ENCODE results near the gene SLC22A16.
"Not testable (repeated sequence)": the region's sequence is repeated elsewhere in the genome, so short reads cannot be mapped to it uniquely, and the experiment has no call there.

Gene SLC22A16, protein sequence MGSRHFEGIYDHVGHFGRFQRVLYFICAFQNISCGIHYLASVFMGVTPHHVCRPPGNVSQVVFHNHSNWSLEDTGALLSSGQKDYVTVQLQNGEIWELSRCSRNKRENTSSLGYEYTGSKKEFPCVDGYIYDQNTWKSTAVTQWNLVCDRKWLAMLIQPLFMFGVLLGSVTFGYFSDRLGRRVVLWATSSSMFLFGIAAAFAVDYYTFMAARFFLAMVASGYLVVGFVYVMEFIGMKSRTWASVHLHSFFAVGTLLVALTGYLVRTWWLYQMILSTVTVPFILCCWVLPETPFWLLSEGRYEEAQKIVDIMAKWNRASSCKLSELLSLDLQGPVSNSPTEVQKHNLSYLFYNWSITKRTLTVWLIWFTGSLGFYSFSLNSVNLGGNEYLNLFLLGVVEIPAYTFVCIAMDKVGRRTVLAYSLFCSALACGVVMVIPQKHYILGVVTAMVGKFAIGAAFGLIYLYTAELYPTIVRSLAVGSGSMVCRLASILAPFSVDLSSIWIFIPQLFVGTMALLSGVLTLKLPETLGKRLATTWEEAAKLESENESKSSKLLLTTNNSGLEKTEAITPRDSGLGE
- 0 to 0.06 (median 0) reads per million in 9 experiments for total RNA-seq

DNA sequence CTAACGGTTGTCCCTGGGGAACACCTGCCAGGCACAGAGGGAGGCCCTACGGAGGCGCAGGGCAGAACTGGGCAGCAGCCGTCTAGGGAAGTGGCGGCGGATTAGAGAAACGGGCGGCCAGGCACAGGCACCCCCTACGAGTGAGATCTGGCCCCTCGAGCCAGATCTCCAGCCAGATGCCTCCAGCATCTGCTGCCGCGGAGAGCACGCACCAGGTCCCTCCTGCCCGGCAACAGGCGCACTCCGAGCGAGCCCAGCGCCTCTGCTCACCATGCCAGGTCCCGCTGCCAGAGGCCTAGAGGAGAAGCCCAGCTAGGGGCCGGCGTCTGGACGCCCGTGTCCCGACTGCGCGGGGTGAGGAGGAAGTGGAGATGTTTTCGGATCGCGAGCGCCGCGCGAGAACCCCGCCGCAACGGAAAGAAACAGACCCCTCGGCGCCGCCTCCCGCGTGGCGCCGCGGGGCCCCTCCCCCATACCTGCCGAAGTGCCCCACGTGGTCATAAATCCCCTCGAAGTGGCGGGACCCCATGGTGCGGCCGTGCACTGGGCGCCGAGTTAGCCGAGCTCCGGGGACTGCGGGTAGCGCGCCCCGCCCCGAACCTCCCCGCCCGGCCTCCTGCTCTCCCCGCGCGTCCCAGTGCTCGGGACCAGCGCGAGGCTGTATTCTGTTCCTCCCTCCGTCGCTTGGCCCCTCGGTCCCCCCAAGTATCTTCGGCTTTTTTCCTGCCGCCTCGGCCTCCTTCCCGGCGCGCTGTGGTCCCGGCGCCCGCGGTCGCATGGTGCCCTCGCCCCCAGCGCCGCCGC, at the start of gene SLC22A16:
Gene SLC22A16, minus strand, starts transcription at position 568 of the 804 bp plus-strand sequence. Its CDS starts 39 bp downstream, at position 529.
- no peaks in the 10 kb centered on the region for H3K36me3 Mint-ChIP-seq (ENCODE audit: insufficient read depth)
- ATAC-seq (replicated peaks) = no peak
- peaks cover 48 to 58% of the 10 kb centered on the region in 2 donors for H3K27me3 Mint-ChIP-seq
- H3K4me1 Mint-ChIP-seq (ENCODE audit: low read depth in 2 of 2) = peaks cover 6 to 7% of the 10 kb centered on the region in 2 donors
- H3K9me3 Mint-ChIP-seq = no peaks in the 10 kb centered on the region
- peak within 1 kb of the TSS; percentile 51 to 61 for H3K4me3 Mint-ChIP-seq
- DNase-seq = no peak
- no peak within 1 kb of the TSS for H3K27ac Mint-ChIP-seq

DNA sequence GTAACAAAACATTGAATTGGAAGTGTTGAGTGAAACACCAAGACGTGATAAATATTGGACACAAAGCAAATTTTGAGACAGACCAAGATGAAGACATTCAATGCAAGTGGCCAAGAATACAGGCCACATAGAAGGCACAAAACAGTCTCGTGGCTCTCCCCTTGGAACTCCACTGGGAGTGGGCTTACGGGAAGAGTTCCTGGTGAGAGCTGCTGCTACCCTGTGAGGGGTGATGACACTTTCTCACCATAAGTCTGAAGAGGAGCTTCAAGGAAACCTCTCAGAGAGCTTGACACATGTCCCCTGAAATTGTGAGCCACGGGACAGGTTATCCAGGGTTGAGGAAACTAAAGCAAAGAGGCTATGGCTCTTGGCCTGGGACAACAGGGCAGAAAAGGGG, 48.6 kb upstream of the SLC22A16 start:
- DNase-seq (no peak), ATAC-seq (replicated peaks) (no peak)
- peaks cover 6% of the 10 kb centered on the region for H3K36me3 Mint-ChIP-seq (ENCODE audit: insufficient read depth)
- peaks cover 10 to 13% of the 10 kb centered on the region in 2 donors for H3K27me3 Mint-ChIP-seq
- no peak overlapping the region for H3K27ac Mint-ChIP-seq
- no peaks in the 10 kb centered on the region for H3K4me1 Mint-ChIP-seq (ENCODE audit: low read depth in 2 of 2)
- H3K9me3 Mint-ChIP-seq = no peaks in the 10 kb centered on the region
- H3K4me3 Mint-ChIP-seq = no peak overlapping the region

DNA sequence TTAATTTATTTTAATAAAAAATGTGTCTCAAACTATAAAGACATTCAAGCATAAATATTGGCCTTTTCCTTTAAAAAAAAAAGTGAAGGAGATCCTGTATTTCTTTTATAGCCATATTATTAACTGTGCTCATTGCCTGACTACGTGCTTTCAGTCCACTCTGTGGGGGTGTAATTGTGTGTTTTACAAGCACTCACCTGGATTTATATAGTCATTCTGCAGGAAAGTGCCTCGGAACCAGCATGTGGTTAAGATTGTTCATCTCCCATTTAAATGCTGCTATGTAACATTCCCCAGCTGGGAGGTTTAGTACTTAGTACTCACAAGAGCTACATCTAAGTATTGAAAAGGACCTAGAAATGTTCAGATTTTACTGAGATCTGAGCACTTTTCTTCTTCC, 47.9 kb upstream of the SLC22A16 start:
- ATAC-seq (replicated peaks) = no peak
- H3K9me3 Mint-ChIP-seq = no peaks in the 10 kb centered on the region
- DNase-seq = no peak
- H3K4me1 Mint-ChIP-seq (ENCODE audit: low read depth in 2 of 2) = no peaks in the 10 kb centered on the region
- peaks cover 3% of the 10 kb centered on the region for H3K36me3 Mint-ChIP-seq (ENCODE audit: insufficient read depth)
- no peak overlapping the region for H3K4me3 Mint-ChIP-seq
- H3K27me3 Mint-ChIP-seq = peaks cover 3 to 8% of the 10 kb centered on the region in 2 donors
- H3K27ac Mint-ChIP-seq = no peak overlapping the region

DNA sequence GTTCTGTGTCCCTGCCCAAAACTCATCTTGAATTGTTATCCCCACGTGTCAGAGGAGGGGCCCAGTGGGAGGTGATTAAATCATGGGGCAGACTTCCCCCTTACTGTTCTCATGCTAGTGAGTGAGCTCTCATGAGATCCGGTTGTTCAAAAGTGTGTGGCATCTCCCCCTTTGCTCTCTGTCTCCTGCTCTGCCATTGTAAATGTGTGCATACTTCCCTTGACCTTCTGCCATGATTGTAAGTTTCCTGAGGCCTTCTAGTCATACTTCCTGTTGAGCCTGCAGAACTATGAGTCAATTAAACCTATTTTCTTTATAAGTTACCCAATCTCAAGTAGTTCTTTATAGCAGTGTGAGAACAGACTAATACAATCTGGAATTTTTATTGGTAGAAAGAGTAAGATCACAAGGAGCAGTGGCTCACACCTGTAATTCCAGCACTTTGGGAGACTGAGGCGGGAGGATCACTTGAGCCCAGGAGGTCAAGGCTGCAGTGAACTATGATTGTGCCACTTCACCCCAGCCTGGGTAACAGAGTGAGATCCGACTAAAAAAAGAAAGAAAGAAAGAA, 47.1 kb upstream of the SLC22A16 start:
- peaks cover 0 to 5% of the 10 kb centered on the region in 2 donors for H3K27me3 Mint-ChIP-seq
- no peak for DNase-seq
- no peak overlapping the region for H3K27ac Mint-ChIP-seq
- no peaks in the 10 kb centered on the region for H3K9me3 Mint-ChIP-seq
- no peak overlapping the region for H3K4me3 Mint-ChIP-seq
- H3K36me3 Mint-ChIP-seq (ENCODE audit: insufficient read depth) = no peaks in the 10 kb centered on the region
- ATAC-seq (replicated peaks) = no peak
- H3K4me1 Mint-ChIP-seq (ENCODE audit: low read depth in 2 of 2) = no peaks in the 10 kb centered on the region

DNA sequence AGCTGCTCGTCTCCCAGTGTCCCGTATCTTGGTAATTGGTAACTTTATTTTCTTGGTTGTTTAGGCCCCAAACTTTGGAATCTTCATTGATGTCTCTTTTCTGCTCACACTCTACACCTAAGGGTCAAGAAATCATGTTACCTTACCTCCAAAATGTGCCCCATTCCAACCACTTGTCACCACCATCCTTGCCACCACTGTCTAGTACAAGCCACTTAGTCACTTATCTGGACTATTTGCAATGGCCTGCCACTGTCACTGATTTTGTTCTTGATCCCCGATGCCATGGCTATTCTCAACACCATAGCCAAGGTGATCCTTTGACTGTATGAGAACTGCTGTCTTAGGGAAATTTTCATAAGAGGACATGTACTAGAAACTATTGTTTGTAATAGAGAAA, 46.0 kb upstream of the SLC22A16 start:
- no peak for ATAC-seq (replicated peaks)
- Mint-ChIP-seq H3K27ac (no peak overlapping the region), H3K9me3 (no peaks in the 10 kb centered on the region), H3K4me3 (no peak overlapping the region), H3K36me3 (ENCODE audit: insufficient read depth) (no peaks in the 10 kb centered on the region), H3K4me1 (ENCODE audit: low read depth in 2 of 2) (no peaks in the 10 kb centered on the region), H3K27me3 (peaks cover 6 to 11% of the 10 kb centered on the region in 2 donors)
- no peak for DNase-seq

DNA sequence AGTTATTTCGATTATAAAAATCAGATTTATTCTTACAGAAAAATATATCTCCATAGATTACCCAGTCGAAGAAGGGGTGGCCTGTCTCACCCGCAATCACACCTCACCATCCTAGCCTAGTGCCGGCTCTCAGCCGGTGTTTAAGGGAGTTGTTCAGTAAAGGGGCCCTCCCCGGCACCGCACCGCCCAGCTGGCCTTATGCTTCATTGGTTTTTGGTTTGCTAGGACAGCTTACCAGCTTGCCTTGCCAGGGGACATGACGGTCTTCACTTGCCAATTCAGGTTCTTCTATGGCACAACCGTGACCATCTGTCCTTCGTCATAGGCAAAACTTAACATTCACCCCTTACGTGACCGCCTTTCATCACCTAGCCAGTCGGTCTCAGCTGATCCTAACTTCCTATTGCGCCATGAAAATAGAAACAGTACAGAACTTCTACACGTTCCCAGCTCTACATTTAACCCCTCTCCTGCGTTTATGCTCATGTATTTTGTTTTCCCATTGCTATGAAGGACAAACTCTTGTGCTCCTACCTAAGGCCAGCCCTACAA, 44.7 kb upstream of the SLC22A16 start:
- H3K27me3 Mint-ChIP-seq = peaks cover 11 to 16% of the 10 kb centered on the region in 2 donors
- no peaks in the 10 kb centered on the region for H3K36me3 Mint-ChIP-seq (ENCODE audit: insufficient read depth)
- no peaks in the 10 kb centered on the region for H3K4me1 Mint-ChIP-seq (ENCODE audit: low read depth in 2 of 2)
- ATAC-seq (replicated peaks) = no peak
- DNase-seq = no peak
- H3K4me3 Mint-ChIP-seq = no peak overlapping the region
- no peaks in the 10 kb centered on the region for H3K9me3 Mint-ChIP-seq
- H3K27ac Mint-ChIP-seq = no peak overlapping the region

DNA sequence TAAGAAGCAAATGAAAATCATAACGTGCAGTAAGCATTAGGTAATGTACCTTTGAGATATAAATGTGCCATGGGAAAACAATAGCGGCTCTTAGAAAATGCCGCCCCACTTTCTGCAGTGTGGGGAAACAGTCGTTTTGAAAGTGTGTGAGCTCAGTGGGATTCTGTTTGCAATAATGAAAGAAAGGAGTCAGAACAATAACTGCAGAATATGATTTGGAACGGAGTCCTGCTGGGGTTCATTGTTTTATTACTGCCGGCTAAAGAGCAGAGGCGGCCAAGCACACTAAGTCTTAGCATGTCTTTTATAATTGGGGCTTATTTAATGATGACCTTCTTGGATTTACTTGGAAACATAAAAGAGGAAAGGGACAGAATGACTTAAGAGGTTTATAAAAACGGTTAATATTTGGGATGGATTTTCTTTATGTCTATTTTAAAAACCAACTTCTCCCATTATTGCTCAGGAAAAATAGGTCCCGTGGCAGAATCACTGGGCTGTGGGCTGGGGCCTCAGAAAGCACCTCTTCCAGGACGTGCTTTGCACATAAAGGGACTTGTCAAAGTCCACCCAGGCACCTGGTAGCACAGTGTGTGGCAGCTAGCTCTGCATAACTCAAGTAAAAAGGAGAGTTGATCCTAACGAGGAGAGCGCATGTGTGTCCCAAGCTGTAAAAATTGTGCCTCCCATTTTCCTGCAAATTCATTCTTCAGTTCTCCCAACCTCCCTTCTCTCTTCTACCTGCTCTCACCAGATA, 44.0 kb upstream of the SLC22A16 start:
- Mint-ChIP-seq H3K9me3 (no peaks in the 10 kb centered on the region), H3K27ac (no peak overlapping the region), H3K4me3 (no peak overlapping the region), H3K27me3 (peaks cover 11 to 16% of the 10 kb centered on the region in 2 donors), H3K4me1 (ENCODE audit: low read depth in 2 of 2) (no peaks in the 10 kb centered on the region), H3K36me3 (ENCODE audit: insufficient read depth) (no peaks in the 10 kb centered on the region)
- DNase-seq (no peak), ATAC-seq (replicated peaks) (no peak)

DNA sequence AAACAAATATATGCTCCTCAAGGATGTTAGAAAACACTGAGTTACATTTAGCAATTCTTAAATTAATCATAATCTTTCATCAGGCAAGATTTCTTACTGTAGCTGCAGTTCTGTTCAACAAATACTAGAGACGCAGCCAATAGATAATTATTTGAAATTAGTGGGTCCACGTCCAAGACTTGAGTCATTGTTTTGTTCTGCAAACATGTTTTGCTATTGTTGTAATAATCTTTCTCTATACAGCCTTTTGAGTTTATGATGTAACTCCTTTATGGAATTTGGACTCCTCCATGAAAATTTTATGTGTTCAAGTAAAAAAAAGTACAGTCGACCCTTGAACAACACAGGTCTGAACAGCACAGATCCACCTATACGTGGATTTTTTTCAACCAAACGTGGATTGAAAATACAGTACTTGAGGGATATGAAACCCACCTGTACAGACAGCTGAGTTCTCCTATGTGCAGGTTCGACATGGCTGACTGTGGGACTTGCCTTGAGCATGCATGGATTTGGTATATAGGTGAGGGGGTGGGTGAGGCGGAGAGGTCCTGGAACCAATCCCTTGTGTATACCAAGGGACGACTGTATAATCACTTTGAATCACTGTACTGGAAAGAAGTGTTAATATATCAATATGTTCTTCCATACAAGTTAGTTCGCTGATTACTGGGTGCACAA, 41.3 kb upstream of the SLC22A16 start:
- Mint-ChIP-seq H3K4me3 (no peak overlapping the region), H3K27me3 (peaks cover 11% of the 10 kb centered on the region in 2 donors), H3K4me1 (ENCODE audit: low read depth in 2 of 2) (no peaks in the 10 kb centered on the region), H3K9me3 (no peaks in the 10 kb centered on the region), H3K27ac (no peak overlapping the region), H3K36me3 (ENCODE audit: insufficient read depth) (no peaks in the 10 kb centered on the region)
- no peak for DNase-seq
- no peak for ATAC-seq (replicated peaks)

DNA sequence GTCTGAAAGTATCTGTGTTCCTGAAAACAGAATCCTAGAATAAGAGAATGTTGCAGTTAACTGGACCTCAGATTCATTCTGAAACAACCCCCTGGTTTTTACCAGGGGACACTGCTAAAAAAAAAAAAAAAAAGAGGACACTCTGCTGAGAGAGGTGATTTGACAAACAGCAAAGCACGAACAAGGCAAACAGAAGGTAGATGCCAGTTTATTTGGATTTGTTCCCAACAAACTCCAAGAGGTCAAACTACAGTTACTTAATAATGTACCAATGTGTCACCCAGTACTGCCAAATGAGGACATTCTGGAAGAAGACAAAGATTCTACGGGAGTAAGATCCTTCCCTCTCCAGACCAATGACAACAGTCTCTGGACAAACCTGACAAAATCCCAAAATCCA, 40.6 kb upstream of the SLC22A16 start:
- no peak for DNase-seq
- no peaks in the 10 kb centered on the region for H3K4me1 Mint-ChIP-seq (ENCODE audit: low read depth in 2 of 2)
- no peaks in the 10 kb centered on the region for H3K9me3 Mint-ChIP-seq
- H3K27ac Mint-ChIP-seq = no peak overlapping the region
- no peak for ATAC-seq (replicated peaks)
- H3K36me3 Mint-ChIP-seq (ENCODE audit: insufficient read depth) = no peaks in the 10 kb centered on the region
- H3K27me3 Mint-ChIP-seq = peaks cover 11 to 17% of the 10 kb centered on the region in 2 donors
- no peak overlapping the region for H3K4me3 Mint-ChIP-seq

DNA sequence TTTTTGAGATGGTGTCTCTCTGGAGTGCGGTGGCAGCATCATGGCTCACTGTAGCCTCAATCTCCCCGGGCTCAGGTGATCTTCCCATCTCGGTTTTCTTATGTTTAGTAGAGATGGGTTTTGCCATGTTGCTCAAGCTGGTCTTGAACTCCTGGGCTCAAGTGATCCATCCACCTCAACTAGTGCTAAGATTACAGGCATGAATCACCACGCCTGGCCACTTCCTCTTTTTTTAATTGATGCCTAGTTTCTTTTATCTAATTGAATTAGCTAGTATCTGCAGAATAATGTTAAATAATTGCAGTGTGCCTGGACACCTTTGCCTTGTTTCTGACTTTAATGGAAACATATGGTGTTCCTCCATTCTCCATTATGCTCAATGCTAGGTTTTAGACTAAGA, 38.4 kb upstream of the SLC22A16 start:
- DNase-seq (no peak), ATAC-seq (replicated peaks) (no peak)
- H3K4me1 Mint-ChIP-seq (ENCODE audit: low read depth in 2 of 2) = no peaks in the 10 kb centered on the region
- peaks cover 11 to 30% of the 10 kb centered on the region in 2 donors for H3K27me3 Mint-ChIP-seq
- no peaks in the 10 kb centered on the region for H3K36me3 Mint-ChIP-seq (ENCODE audit: insufficient read depth)
- H3K9me3 Mint-ChIP-seq = no peaks in the 10 kb centered on the region
- no peak overlapping the region for H3K27ac Mint-ChIP-seq
- no peak overlapping the region for H3K4me3 Mint-ChIP-seq

DNA sequence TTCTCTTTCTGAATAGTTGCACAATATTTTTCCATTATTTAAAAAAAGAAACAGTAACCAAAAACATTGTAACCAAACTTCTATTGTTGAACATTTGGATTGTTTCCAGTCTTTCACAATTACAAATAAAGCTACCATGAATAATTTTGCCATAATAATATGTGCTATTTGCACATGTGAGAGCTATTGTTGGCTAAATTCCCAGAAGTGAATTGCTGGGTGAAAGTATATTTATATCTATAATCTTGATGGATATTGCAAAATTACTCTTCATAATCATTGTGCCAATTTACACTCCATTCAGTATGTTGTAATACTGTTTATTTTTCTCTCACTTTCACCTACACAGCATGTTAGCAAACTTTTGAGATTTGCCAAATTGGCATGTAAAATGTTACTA, 36.6 kb upstream of the SLC22A16 start:
- Mint-ChIP-seq H3K36me3 (ENCODE audit: insufficient read depth) (no peaks in the 10 kb centered on the region), H3K4me1 (ENCODE audit: low read depth in 2 of 2) (no peaks in the 10 kb centered on the region), H3K4me3 (no peak overlapping the region), H3K27me3 (peaks cover 22 to 36% of the 10 kb centered on the region in 2 donors), H3K9me3 (no peaks in the 10 kb centered on the region), H3K27ac (no peak overlapping the region)
- no peak for DNase-seq
- ATAC-seq (replicated peaks) = no peak

DNA sequence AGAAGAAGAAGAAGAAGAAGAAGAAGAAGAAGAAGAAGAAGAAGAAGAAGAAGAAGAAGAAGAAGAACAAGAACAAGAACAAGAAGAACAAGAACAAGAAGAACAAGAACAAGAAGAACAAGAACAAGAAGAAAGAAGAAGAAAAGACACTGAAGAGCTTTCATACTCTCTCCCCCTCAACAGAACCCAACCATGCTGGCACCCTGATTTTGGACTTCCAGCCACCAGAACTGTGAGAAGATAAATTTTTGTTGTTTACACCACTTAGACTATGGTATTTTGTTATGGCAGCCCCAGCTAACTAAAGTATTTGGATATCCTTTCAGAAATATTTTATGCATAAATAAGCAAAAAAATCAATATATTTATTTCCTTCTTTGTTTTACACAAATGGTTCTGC, 36.1 kb upstream of the SLC22A16 start:
- not testable (repeated sequence) for H3K9me3 Mint-ChIP-seq; ATAC-seq (replicated peaks); H3K4me1 Mint-ChIP-seq (ENCODE audit: low read depth in 2 of 2); H3K27ac Mint-ChIP-seq; H3K36me3 Mint-ChIP-seq (ENCODE audit: insufficient read depth); DNase-seq; H3K4me3 Mint-ChIP-seq
- peaks cover 18 to 31% of the 10 kb centered on the region in 2 donors for H3K27me3 Mint-ChIP-seq

Measured in effector memory CD8-positive, alpha-beta T cell (primary cell).